Peyer's patch (tissue), 4 donors: ENCODE measurements around the gene OR2T1.
"Not testable (repeated sequence)": the region's sequence is repeated elsewhere in the genome, so short reads cannot be mapped to it uniquely, and the experiment has no call there.

ENCODE experiments used
- POLR2A ChIP-seq, 2 donors: fragments of 450-650 bp; IDR thresholded peaks; one replicate each; pipeline ENCODE4 v1.5.1; 2017; ENCODE audit warnings: antibody characterized with exemption in 2 of 2, mild to moderate bottlenecking in 2 of 2, moderate library complexity in 2 of 2
- TF ChIP-seq, protein P1 (sequence below), 6 experiments: fragments of 450-650 bp in 4 of 6; fragments of 200-600 bp in 2 of 6; sonication (generic) in 1 of 6; IDR thresholded peaks; one replicate each; pipeline ENCODE4 v1.5.1; 2017 to 2019; ENCODE audit warnings: antibody characterized with exemption in 6 of 6, mild to moderate bottlenecking in 3 of 6, moderate library complexity in 1 of 6

DNA sequence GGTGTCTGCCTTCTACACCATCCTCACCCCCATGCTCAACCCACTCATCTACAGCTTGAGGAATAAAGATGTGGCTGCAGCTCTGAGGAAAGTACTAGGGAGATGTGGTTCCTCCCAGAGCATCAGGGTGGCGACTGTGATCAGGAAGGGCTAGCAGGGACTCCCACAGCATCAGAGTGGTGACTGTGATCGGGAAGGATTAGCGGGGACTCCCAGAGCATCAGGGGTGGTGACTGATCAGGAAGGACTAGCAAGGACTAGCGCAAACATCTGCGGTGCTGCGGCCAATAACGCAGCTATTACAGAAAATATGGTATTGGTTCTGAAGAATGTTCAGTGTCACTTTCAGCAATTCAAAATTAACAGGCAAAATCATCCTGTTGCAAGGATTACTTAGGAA, 50.8 kb downstream of the OR2T1 start:
- TF ChIP-seq, protein P1, sequence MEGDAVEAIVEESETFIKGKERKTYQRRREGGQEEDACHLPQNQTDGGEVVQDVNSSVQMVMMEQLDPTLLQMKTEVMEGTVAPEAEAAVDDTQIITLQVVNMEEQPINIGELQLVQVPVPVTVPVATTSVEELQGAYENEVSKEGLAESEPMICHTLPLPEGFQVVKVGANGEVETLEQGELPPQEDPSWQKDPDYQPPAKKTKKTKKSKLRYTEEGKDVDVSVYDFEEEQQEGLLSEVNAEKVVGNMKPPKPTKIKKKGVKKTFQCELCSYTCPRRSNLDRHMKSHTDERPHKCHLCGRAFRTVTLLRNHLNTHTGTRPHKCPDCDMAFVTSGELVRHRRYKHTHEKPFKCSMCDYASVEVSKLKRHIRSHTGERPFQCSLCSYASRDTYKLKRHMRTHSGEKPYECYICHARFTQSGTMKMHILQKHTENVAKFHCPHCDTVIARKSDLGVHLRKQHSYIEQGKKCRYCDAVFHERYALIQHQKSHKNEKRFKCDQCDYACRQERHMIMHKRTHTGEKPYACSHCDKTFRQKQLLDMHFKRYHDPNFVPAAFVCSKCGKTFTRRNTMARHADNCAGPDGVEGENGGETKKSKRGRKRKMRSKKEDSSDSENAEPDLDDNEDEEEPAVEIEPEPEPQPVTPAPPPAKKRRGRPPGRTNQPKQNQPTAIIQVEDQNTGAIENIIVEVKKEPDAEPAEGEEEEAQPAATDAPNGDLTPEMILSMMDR (IDR thresholded peaks at IDR 0.05): not testable (repeated sequence)
- TF ChIP-seq POLR2A (IDR thresholded peaks at IDR 0.05): not testable (repeated sequence)
